SK-N-SH (cell line): ENCODE measurements around the gene CENATAC. TPM values are rescaled to one million over a fixed set of nuclear protein-coding genes. Genes with fewer than 3 reads are reported as not detected.
A peak's percentile ranks its signal among the peaks of the same experiment; 100 is the strongest.

Experiments used
- CTCF ChIA-PET: fragments of 300-600, 350-600 bp; formaldehyde crosslinking; extraction: SDS; loops from one replicate; lab custom pipeline; 2021; lab: Yijun Ruan, JAX
- POLR2A ChIA-PET: fragments of 350-600 bp; sonication (Branson Sonifier 250); formaldehyde crosslinking; extraction: SDS; loops from one replicate; lab custom pipeline; 2020; ENCODE audit warnings: antibody characterized with exemption, inconsistent platforms; lab: Yijun Ruan, JAX
- DNase-seq: peaks from one replicate; pipeline ENCODE4 v3.0.0; 2012
- H2AFZ ChIP-seq: fragments of 200-600 bp; sonication (generic); 2 replicates; pipeline ENCODE4 v1.8.1; 2016; ENCODE audit warnings: antibody characterized with exemption, mild to moderate bottlenecking, low read depth
- H3F3A ChIP-seq: fragments of 200-600 bp; sonication (generic); replicated peaks from 2 replicates; pipeline ENCODE3; 2016; ENCODE audit warnings: antibody characterized with exemption, mild to moderate bottlenecking; ENCODE audit not compliant: insufficient read depth
- H3K27ac ChIP-seq, 2 experiments: fragments of 200-500 bp in 1 of 2; fragments of 200-600 bp in 1 of 2; sonication (Bioruptor generic) in 1 of 2; sonication (generic), shearing (Covaris generic) in 1 of 2; 2 replicates each; pipeline versions ENCODE4 v1.5.1 to v1.6.1; 2014 to 2016; ENCODE audit warnings: low read depth in 2 of 2, inconsistent platforms in 1 of 2, low read length in 1 of 2, mild to moderate bottlenecking in 1 of 2, mixed read lengths in 1 of 2
- H3K27me3 ChIP-seq: fragments of 200-600 bp; sonication (generic), shearing (Covaris generic); 2 replicates; pipeline ENCODE4 v1.6.1; 2016; ENCODE audit warnings: mixed run types; ENCODE audit not compliant: insufficient read depth
- H3K36me3 ChIP-seq, 2 experiments: fragments of 200-500 bp in 1 of 2; fragments of 200-600 bp in 1 of 2; sonication (Bioruptor generic) in 1 of 2; sonication (generic) in 1 of 2; replicated peaks in 1 of 2; 2 replicates each; pipeline versions ENCODE3 to v1.5.1; 2014 to 2016; ENCODE audit warnings: low read length in 1 of 2, mild to moderate bottlenecking in 1 of 2; ENCODE audit not compliant: insufficient read depth in 2 of 2, control insufficient read depth in 1 of 2
- H3K4me1 ChIP-seq, 2 experiments: fragments of 200-500 bp in 1 of 2; fragments of 200-600 bp in 1 of 2; sonication (Bioruptor generic) in 1 of 2; sonication (generic), shearing (Covaris generic) in 1 of 2; 2 replicates each; pipeline versions ENCODE4 v1.5.1 to v1.6.1; 2014 to 2016; ENCODE audit warnings: low read depth in 1 of 2, low read length in 1 of 2, mixed run types in 1 of 2; ENCODE audit not compliant: insufficient read depth in 2 of 2, control insufficient read depth in 1 of 2
- H3K4me2 ChIP-seq: fragments of 200-600 bp; sonication (generic), shearing (Covaris generic); 2 replicates; pipeline ENCODE4 v1.6.1; 2017; ENCODE audit warnings: mixed run types
- H3K4me3 ChIP-seq, 2 experiments: fragments of 200-500 bp in 1 of 2; fragments of 200-600 bp in 1 of 2; sonication (Bioruptor generic) in 1 of 2; sonication (generic), shearing (Covaris generic) in 1 of 2; 2 replicates each; pipeline versions ENCODE4 v1.5.1 to v1.8.1; 2014 to 2016; ENCODE audit warnings: low read depth in 2 of 2, inconsistent platforms in 1 of 2, low read length in 1 of 2, mild to moderate bottlenecking in 1 of 2, mixed read lengths in 1 of 2, moderate library complexity in 1 of 2
- H3K79me2 ChIP-seq: fragments of 200-600 bp; sonication (generic); 2 replicates; pipeline ENCODE4 v1.8.1; 2017; ENCODE audit warnings: mild to moderate bottlenecking; ENCODE audit not compliant: insufficient read depth
- H3K9ac ChIP-seq: fragments of 200-600 bp; sonication (generic); 2 replicates; pipeline ENCODE4 v1.6.1; 2017; ENCODE audit warnings: mixed run types
- H3K9me2 ChIP-seq: fragments of 200-600 bp; sonication (generic); 2 replicates; pipeline ENCODE4 v1.6.1; 2017; ENCODE audit warnings: mixed run types
- H3K9me3 ChIP-seq: fragments of 200-600 bp; sonication (generic); 2 replicates; pipeline ENCODE4 v1.6.1; 2017; ENCODE audit warnings: mixed run types, mild to moderate bottlenecking, moderate library complexity
- H4K20me1 ChIP-seq: fragments of 200-600 bp; sonication (generic); 2 replicates; pipeline ENCODE4 v1.6.1; 2017; ENCODE audit warnings: mild to moderate bottlenecking, mixed run types; ENCODE audit not compliant: insufficient read depth
- ELF1 ChIP-seq: IDR thresholded peaks from 2 replicates; pipeline ENCODE4 v1.4.0; 2012
- EP300 ChIP-seq, 2 experiments: IDR thresholded peaks; 2 replicates each; pipeline versions ENCODE4 v1.4.0 to v1.6.1; 2012; ENCODE audit warnings: borderline replicate concordance in 1 of 2, low read depth in 1 of 2, low read length in 1 of 2
- FOSL2 ChIP-seq: IDR thresholded peaks from 2 replicates; pipeline ENCODE4 v1.4.0; 2012; ENCODE audit warnings: low read depth, mild to moderate bottlenecking, moderate library complexity, borderline replicate concordance
- GABPA ChIP-seq: IDR thresholded peaks from 2 replicates; pipeline ENCODE4 v1.4.0; 2012; ENCODE audit warnings: low read depth, mild to moderate bottlenecking
- JUND ChIP-seq: IDR thresholded peaks from 2 replicates; pipeline ENCODE4 v1.4.0; 2012
- MEF2A ChIP-seq: IDR thresholded peaks from 2 replicates; pipeline ENCODE4 v1.4.0; 2012; ENCODE audit warnings: low read depth, borderline replicate concordance
- NRF1 ChIP-seq: IDR thresholded peaks from 2 replicates; pipeline ENCODE4 v1.6.1; 2012; ENCODE audit warnings: low read depth, mild to moderate bottlenecking, low read length
- POLR2AphosphoS5 ChIP-seq: IDR thresholded peaks from 2 replicates; pipeline ENCODE4 v1.6.1; 2012; ENCODE audit warnings: low read depth, low read length
- RAD21 ChIP-seq: IDR thresholded peaks from 2 replicates; pipeline ENCODE4 v1.6.1; 2012; ENCODE audit warnings: mild to moderate bottlenecking, low read length
- RXRA ChIP-seq: IDR thresholded peaks from 2 replicates; pipeline ENCODE4 v1.4.0; 2012; ENCODE audit warnings: low read depth, mild to moderate bottlenecking, borderline replicate concordance
- TAF1 ChIP-seq: IDR thresholded peaks from 2 replicates; pipeline ENCODE4 v1.6.1; 2012; ENCODE audit warnings: low read depth, mild to moderate bottlenecking, low read length, moderate library complexity, borderline replicate concordance
- TCF12 ChIP-seq: IDR thresholded peaks from 2 replicates; pipeline ENCODE4 v1.4.0; 2012
- TEAD4 ChIP-seq: IDR thresholded peaks from 2 replicates; pipeline ENCODE4 v1.4.0; 2012; ENCODE audit warnings: mild to moderate bottlenecking, borderline replicate concordance; ENCODE audit not compliant: insufficient read depth
- YY1 ChIP-seq: IDR thresholded peaks from 2 replicates; pipeline ENCODE4 v1.4.0; 2012; ENCODE audit warnings: low read depth, mild to moderate bottlenecking
- WGBS: methylation state at CpG from one replicate; pipeline ENCODE4 v1.1.6; 2017; ENCODE audit warnings: low lambda C conversion rate; 5-methylcytosine and 5-hydroxymethylcytosine counted together
- polyA plus RNA-seq, 3 experiments: library from polyadenylated mRNA; depleted of rRNA; stranded (reverse); fragments of >200 nt; gene quantifications; 2 replicates each; pipeline ENCODE4 v1.2.3, GENCODE V29; 2012
- TF ChIP-seq, protein P1 (sequence below): fragments of 150-350 bp; IDR thresholded peaks from 2 replicates; pipeline ENCODE4 v1.6.1; 2016; ENCODE audit warnings: mild to moderate bottlenecking, low read depth, low read length
- TF ChIP-seq, protein P2 (sequence below): fragments of 200-600 bp; sonication (generic); IDR thresholded peaks from 2 replicates; pipeline ENCODE4 v1.6.1; 2017; ENCODE audit warnings: antibody characterized with exemption, mild to moderate bottlenecking, moderate library complexity
- TF ChIP-seq, protein P3 (sequence below): fragments of 150-350 bp; IDR thresholded peaks from 2 replicates; pipeline ENCODE4 v1.6.1; 2017; ENCODE audit warnings: antibody characterized with exemption, low read length, low read depth, borderline replicate concordance
- TF ChIP-seq, protein P4 (sequence below): IDR thresholded peaks from 2 replicates; pipeline ENCODE4 v1.6.1; 2012; ENCODE audit warnings: mild to moderate bottlenecking, low read depth, low read length, moderate library complexity

Gene CENATAC
- polyA plus RNA-seq, 1 of the 3 experiments (the other 2 are of a cell fraction), result 16.0 TPM

DNA sequence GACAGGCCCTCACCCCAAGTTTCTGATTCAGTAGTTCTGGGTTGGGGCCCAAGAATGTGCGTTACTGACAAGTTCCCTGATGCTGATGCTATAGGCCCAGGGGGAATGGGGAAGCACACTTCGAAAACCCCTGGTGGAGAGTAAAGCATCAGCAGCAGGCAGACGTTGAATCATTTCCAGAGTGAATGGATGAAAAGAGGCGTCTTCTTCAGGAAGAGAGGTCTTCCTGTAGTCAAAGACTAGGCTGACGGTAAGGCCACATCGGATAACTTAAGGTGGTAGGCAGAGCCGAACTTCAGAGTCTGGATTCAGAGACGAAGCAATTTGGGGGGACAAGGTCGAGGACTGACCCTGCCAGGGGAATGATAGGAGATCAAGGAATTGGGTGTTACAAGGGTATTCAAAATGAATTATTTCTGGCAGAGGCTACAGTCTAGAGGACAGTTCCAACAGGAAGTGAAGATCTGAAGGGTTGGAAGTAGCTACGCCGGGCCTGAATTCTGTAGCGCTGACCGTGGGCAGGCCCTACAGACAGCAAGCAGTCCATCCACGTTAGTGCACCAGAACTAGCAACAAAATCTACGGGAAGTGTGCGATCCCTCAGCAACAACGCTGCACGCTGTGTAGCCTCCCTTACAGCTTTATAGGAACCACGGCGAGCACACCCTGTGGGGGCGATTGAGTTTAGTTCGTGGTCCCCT, 862 bp upstream of the CENATAC start:
- Histone ChIP-seq H4K20me1 (no peaks in the 10 kb centered on the region), H3K79me2 (peaks cover 51% of the 10 kb centered on the region), H3K27ac (peak overlapping the region; percentile 26 to 67; a peak in 3 of 4 replicates), H2AFZ (peak overlapping the region; percentile 99), H3K4me2 (peak overlapping the region; percentile 98), H3K4me1 (peaks cover 5 to 16% of the 10 kb centered on the region in 2 experiments; a peak in 3 of 4 replicates), H3K9ac (peak overlapping the region; percentile 78), H3K4me3 (peak overlapping the region; percentile 77 to 97), H3K9me3 (no peaks in the 10 kb centered on the region), H3K27me3 (no peaks in the 10 kb centered on the region), H3K36me3 (peaks cover 3 to 24% of the 10 kb centered on the region in 2 experiments), H3K9me2 (no peaks in the 10 kb centered on the region), H3F3A (peaks cover 23% of the 10 kb centered on the region)
- DNase-seq, result peak; percentile 66
- ChIA-PET CTCF (interaction anchor here (0.6 to 4.1 kb wide), 8 partner anchors 15 to 307 kb away, joined by 3 to 13 read pairs (median 4); partner anchors contain the start of genes BCL9L and UPK2), POLR2A (interaction anchor here (1.0 to 1.6 kb wide), 3 partner anchors 8 to 206 kb away, joined by 3 to 5 read pairs (median 3); partner anchors contain the start of gene DDX6)
- TF ChIP-seq, protein P1, sequence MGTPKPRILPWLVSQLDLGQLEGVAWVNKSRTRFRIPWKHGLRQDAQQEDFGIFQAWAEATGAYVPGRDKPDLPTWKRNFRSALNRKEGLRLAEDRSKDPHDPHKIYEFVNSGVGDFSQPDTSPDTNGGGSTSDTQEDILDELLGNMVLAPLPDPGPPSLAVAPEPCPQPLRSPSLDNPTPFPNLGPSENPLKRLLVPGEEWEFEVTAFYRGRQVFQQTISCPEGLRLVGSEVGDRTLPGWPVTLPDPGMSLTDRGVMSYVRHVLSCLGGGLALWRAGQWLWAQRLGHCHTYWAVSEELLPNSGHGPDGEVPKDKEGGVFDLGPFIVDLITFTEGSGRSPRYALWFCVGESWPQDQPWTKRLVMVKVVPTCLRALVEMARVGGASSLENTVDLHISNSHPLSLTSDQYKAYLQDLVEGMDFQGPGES, result no peak
- TF ChIP-seq GABPA (peak; percentile 13; the same call in 1 of the 2 replicates), FOSL2 (no peak)
- TF ChIP-seq, protein P2, sequence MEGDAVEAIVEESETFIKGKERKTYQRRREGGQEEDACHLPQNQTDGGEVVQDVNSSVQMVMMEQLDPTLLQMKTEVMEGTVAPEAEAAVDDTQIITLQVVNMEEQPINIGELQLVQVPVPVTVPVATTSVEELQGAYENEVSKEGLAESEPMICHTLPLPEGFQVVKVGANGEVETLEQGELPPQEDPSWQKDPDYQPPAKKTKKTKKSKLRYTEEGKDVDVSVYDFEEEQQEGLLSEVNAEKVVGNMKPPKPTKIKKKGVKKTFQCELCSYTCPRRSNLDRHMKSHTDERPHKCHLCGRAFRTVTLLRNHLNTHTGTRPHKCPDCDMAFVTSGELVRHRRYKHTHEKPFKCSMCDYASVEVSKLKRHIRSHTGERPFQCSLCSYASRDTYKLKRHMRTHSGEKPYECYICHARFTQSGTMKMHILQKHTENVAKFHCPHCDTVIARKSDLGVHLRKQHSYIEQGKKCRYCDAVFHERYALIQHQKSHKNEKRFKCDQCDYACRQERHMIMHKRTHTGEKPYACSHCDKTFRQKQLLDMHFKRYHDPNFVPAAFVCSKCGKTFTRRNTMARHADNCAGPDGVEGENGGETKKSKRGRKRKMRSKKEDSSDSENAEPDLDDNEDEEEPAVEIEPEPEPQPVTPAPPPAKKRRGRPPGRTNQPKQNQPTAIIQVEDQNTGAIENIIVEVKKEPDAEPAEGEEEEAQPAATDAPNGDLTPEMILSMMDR, result peak; percentile 47
- WGBS, result 24% methylated on average over 16 of the region's 22 CpGs

DNA sequence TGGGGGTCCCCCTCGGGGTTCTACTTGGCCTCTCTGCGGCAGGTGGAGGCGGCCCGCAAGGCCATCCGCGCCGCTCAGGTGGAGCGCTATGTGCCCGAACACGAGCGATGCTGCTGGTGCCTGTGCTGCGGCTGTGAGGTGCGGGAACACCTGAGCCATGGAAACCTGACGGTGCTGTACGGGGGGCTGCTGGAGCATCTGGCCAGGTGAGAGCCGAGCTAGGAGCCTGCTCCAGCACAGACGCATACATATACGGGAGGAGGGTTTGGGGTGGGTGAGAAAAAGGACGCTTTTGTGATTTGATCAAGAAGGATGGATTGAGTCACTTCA, 415 bp downstream of the CENATAC start:
- peak overlapping the region; percentile 99; the same call in 1 of the 2 replicates for H2AFZ ChIP-seq
- H3K79me2 ChIP-seq, result peaks cover 58% of the 10 kb centered on the region
- POLR2A ChIA-PET, result interaction anchor here (0.6 to 1.6 kb wide), 4 partner anchors 9 to 207 kb away, joined by 3 to 5 read pairs (median 3); partner anchors contain the start of gene DDX6
- no peak for TF ChIP-seq MEF2A
- TF ChIP-seq, protein P3, sequence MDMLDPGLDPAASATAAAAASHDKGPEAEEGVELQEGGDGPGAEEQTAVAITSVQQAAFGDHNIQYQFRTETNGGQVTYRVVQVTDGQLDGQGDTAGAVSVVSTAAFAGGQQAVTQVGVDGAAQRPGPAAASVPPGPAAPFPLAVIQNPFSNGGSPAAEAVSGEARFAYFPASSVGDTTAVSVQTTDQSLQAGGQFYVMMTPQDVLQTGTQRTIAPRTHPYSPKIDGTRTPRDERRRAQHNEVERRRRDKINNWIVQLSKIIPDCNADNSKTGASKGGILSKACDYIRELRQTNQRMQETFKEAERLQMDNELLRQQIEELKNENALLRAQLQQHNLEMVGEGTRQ, result no peak
- no peak for TF ChIP-seq TCF12
- no peak for TF ChIP-seq ELF1
- no peak for TF ChIP-seq TAF1
- TF ChIP-seq RXRA, result no peak
- no peak for TF ChIP-seq TEAD4
- no peak for TF ChIP-seq EP300 (IDR thresholded peaks at IDR 0.05; ENCODE audit: borderline replicate concordance in 1 of 2, low read depth in 1 of 2, low read length in 1 of 2)
- no peak for TF ChIP-seq JUND
- no peak for TF ChIP-seq GABPA
- TF ChIP-seq NRF1, result no peak
- TF ChIP-seq, protein P4, sequence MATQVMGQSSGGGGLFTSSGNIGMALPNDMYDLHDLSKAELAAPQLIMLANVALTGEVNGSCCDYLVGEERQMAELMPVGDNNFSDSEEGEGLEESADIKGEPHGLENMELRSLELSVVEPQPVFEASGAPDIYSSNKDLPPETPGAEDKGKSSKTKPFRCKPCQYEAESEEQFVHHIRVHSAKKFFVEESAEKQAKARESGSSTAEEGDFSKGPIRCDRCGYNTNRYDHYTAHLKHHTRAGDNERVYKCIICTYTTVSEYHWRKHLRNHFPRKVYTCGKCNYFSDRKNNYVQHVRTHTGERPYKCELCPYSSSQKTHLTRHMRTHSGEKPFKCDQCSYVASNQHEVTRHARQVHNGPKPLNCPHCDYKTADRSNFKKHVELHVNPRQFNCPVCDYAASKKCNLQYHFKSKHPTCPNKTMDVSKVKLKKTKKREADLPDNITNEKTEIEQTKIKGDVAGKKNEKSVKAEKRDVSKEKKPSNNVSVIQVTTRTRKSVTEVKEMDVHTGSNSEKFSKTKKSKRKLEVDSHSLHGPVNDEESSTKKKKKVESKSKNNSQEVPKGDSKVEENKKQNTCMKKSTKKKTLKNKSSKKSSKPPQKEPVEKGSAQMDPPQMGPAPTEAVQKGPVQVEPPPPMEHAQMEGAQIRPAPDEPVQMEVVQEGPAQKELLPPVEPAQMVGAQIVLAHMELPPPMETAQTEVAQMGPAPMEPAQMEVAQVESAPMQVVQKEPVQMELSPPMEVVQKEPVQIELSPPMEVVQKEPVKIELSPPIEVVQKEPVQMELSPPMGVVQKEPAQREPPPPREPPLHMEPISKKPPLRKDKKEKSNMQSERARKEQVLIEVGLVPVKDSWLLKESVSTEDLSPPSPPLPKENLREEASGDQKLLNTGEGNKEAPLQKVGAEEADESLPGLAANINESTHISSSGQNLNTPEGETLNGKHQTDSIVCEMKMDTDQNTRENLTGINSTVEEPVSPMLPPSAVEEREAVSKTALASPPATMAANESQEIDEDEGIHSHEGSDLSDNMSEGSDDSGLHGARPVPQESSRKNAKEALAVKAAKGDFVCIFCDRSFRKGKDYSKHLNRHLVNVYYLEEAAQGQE, result no peak
- TF ChIP-seq POLR2AphosphoS5, result no peak
- TF ChIP-seq YY1, result no peak
- no peak for TF ChIP-seq RAD21

More for the DNA sequence above, 415 bp downstream of the CENATAC start:
- no peaks in the 10 kb centered on the region for H3K9me2 ChIP-seq
- peaks cover 5 to 16% of the 10 kb centered on the region in 2 experiments; a peak in 3 of 4 replicates for H3K4me1 ChIP-seq
- 2% methylated on average over 18 of the region's 19 CpGs for WGBS
- CTCF ChIA-PET, result interaction anchor here (1.2 to 4.1 kb wide), 4 partner anchors 14 to 309 kb away, joined by 3 to 13 read pairs (median 4); partner anchors contain the start of genes BCL9L and UPK2
- no peaks in the 10 kb centered on the region for H3K9me3 ChIP-seq
- peak overlapping the region; percentile 77 to 97 for H3K4me3 ChIP-seq
- peaks cover 23% of the 10 kb centered on the region for H3F3A ChIP-seq
- no peak for DNase-seq
- H3K4me2 ChIP-seq, result peak overlapping the region; percentile 98
- H3K36me3 ChIP-seq, result peaks cover 3 to 34% of the 10 kb centered on the region in 2 experiments
- peak overlapping the region; percentile 53 to 69 for H3K27ac ChIP-seq
- H3K27me3 ChIP-seq, result no peaks in the 10 kb centered on the region
- H4K20me1 ChIP-seq, result no peaks in the 10 kb centered on the region
- H3K9ac ChIP-seq, result peak overlapping the region; percentile 78
